H1 (cell line): ENCODE results near the gene FBXL17. TPM values are rescaled to one million over a fixed set of nuclear protein-coding genes. Genes with fewer than 3 reads are reported as not detected.

Source experiments
- CTCF ChIA-PET: fragments of 300-600 bp; sonication (Branson Sonifier 250); formaldehyde crosslinking; loops from one replicate; lab custom pipeline; 2021; ENCODE audit not compliant: partially characterized antibody; lab: Charles Lee
- POLR2A ChIA-PET: fragments of 300-600 bp; sonication (Branson Sonifier 250); formaldehyde crosslinking; loops from one replicate; lab custom pipeline; 2021; ENCODE audit warnings: inconsistent platforms; ENCODE audit not compliant: partially characterized antibody; lab: Charles Lee
- DNase-seq, 2 experiments: peaks; one replicate each; pipeline versions ENCODE4 v3.0.0 to v3.0.0-alpha.2; 2010 to 2022; ENCODE audit warnings: low spot score in 2 of 2, low read depth in 1 of 2, mixed read lengths in 1 of 2
- FAIRE-seq: peaks from 2 replicates; lab custom pipeline; 2011; peaks lifted over from hg19 to GRCh38; lab: Jason Lieb, UNC
- H2AFZ ChIP-seq: 2 replicates; pipeline ENCODE4 v1.8.1; 2012; ENCODE audit warnings: low read length, inconsistent platforms
- H2AK5ac ChIP-seq: 2 replicates; pipeline ENCODE4 v1.6.1; 2013; ENCODE audit warnings: low read depth, low read length
- H2BK120ac ChIP-seq: replicated peaks from 2 replicates; pipeline ENCODE3; 2013; ENCODE audit warnings: low read depth, low read length, inconsistent platforms
- H2BK12ac ChIP-seq: 2 replicates; pipeline ENCODE4 v1.6.1; 2013; ENCODE audit warnings: low read depth, low read length
- H2BK15ac ChIP-seq: 2 replicates; pipeline ENCODE4 v1.6.1; 2013; ENCODE audit warnings: low read length
- H2BK20ac ChIP-seq: 2 replicates; pipeline ENCODE4 v1.6.1; 2013; ENCODE audit warnings: low read length
- H2BK5ac ChIP-seq: 2 replicates; pipeline ENCODE4 v1.6.1; 2013; ENCODE audit warnings: low read depth, low read length
- H3K14ac ChIP-seq: 2 replicates; pipeline ENCODE4 v1.6.1; 2013; ENCODE audit warnings: inconsistent platforms; ENCODE audit not compliant: insufficient read length
- H3K18ac ChIP-seq: 2 replicates; pipeline ENCODE4 v1.6.1; 2013; ENCODE audit warnings: low read length; ENCODE audit errors: extremely low read depth
- H3K23ac ChIP-seq: 2 replicates; pipeline ENCODE4 v1.6.1; 2013; ENCODE audit warnings: inconsistent platforms; ENCODE audit not compliant: insufficient read length
- H3K23me2 ChIP-seq: 2 replicates; pipeline ENCODE4 v1.6.1; 2013; ENCODE audit warnings: low read depth, low read length
- H3K27ac ChIP-seq: 2 replicates; pipeline ENCODE4 v1.6.1; 2011; ENCODE audit warnings: low read depth, low read length, inconsistent platforms
- H3K27me3 ChIP-seq, 4 experiments: replicated peaks in 1 of 4; 1 replicate in 1 of 4; 2 replicates in 3 of 4; pipeline versions ENCODE4 v1.6.1 to v1.8.1; 2011 to 2013; ENCODE audit warnings: low read length in 3 of 4, mild to moderate bottlenecking in 3 of 4, inconsistent platforms in 2 of 4, mixed read lengths in 2 of 4, moderate library complexity in 1 of 4; ENCODE audit not compliant: control insufficient read depth in 3 of 4, insufficient read depth in 3 of 4; ENCODE audit errors: extremely low read depth in 1 of 4
- H3K36me3 ChIP-seq, 4 experiments: 2 replicates each; pipeline versions ENCODE4 v1.6.1 to v1.8.1; 2011 to 2013; ENCODE audit warnings: mild to moderate bottlenecking in 4 of 4, low read length in 3 of 4, moderate library complexity in 2 of 4, control low read depth in 1 of 4, inconsistent platforms in 1 of 4; ENCODE audit not compliant: insufficient read depth in 4 of 4, control insufficient read depth in 2 of 4
- H3K4ac ChIP-seq: replicated peaks from 2 replicates; pipeline ENCODE3; 2013; ENCODE audit warnings: low read length, low read depth, mixed read lengths, inconsistent platforms; ENCODE audit not compliant: insufficient read length
- H3K4me1 ChIP-seq, 4 experiments: replicated peaks in 1 of 4; 1 replicate in 1 of 4; 2 replicates in 3 of 4; pipeline versions ENCODE4 v1.6.1 to v1.8.1; 2011 to 2013; ENCODE audit warnings: low read length in 3 of 4, inconsistent platforms in 2 of 4, mixed read lengths in 1 of 4; ENCODE audit not compliant: insufficient read depth in 4 of 4, control insufficient read depth in 3 of 4
- H3K4me2 ChIP-seq, 2 experiments: 2 replicates each; pipeline versions ENCODE4 v1.6.1 to v1.8.1; 2011 to 2013; ENCODE audit warnings: low read depth in 2 of 2, low read length in 2 of 2, control low read depth in 1 of 2, inconsistent platforms in 1 of 2, mild to moderate bottlenecking in 1 of 2; ENCODE audit not compliant: insufficient read depth in 1 of 2
- H3K4me3 ChIP-seq, 4 experiments: fragments of 200-600, 300-600 bp in 1 of 4; sonication (generic), shearing (Covaris generic), sonication (Bioruptor Twin) in 1 of 4; 2 replicates each; pipeline versions ENCODE4 v1.5.1 to v1.8.1; 2011 to 2016; ENCODE audit warnings: low read length in 4 of 4, low read depth in 3 of 4, control low read depth in 2 of 4, inconsistent platforms in 2 of 4, mild to moderate bottlenecking in 2 of 4, mixed read lengths in 1 of 4, moderate library complexity in 1 of 4; ENCODE audit not compliant: insufficient read depth in 2 of 4; ENCODE audit errors: extremely low read depth in 1 of 4
- H3K56ac ChIP-seq: replicated peaks from 2 replicates; pipeline ENCODE3; 2013; ENCODE audit warnings: low read depth, mild to moderate bottlenecking, mixed read lengths, low read length, inconsistent platforms; ENCODE audit not compliant: insufficient read length
- H3K79me1 ChIP-seq: 2 replicates; pipeline ENCODE4 v1.6.1; 2013; ENCODE audit warnings: low read depth, low read length, control low read depth
- H3K79me2 ChIP-seq, 2 experiments: 2 replicates each; pipeline versions ENCODE4 v1.6.1 to v1.8.1; 2012 to 2013; ENCODE audit warnings: low read length in 2 of 2, mild to moderate bottlenecking in 2 of 2, inconsistent platforms in 1 of 2; ENCODE audit not compliant: insufficient read depth in 2 of 2, control insufficient read depth in 1 of 2
- H3K9ac ChIP-seq, 4 experiments: replicated peaks in 1 of 4; 1 replicate in 1 of 4; 2 replicates in 3 of 4; pipeline versions ENCODE4 v1.6.1 to v1.8.1; 2011 to 2013; ENCODE audit warnings: low read depth in 3 of 4, low read length in 3 of 4, control low read depth in 2 of 4, mild to moderate bottlenecking in 2 of 4, moderate library complexity in 2 of 4, inconsistent platforms in 1 of 4; ENCODE audit errors: extremely low read depth in 1 of 4
- H3K9me3 ChIP-seq, 2 experiments: 2 replicates each; pipeline versions ENCODE4 v1.6.1 to v1.8.1; 2012 to 2013; ENCODE audit warnings: mild to moderate bottlenecking in 2 of 2, moderate library complexity in 2 of 2, control low read depth in 1 of 2, inconsistent platforms in 1 of 2, low read depth in 1 of 2, low read length in 1 of 2, mixed read lengths in 1 of 2; ENCODE audit not compliant: insufficient read depth in 2 of 2
- H4K20me1 ChIP-seq, 2 experiments: replicated peaks in 1 of 2; 2 replicates each; pipeline versions ENCODE3 to v1.8.1; 2011 to 2013; ENCODE audit warnings: inconsistent platforms in 2 of 2, low read length in 2 of 2, mild to moderate bottlenecking in 1 of 2; ENCODE audit not compliant: insufficient read depth in 2 of 2, control insufficient read depth in 1 of 2
- H4K5ac ChIP-seq: 2 replicates; pipeline ENCODE4 v1.6.1; 2013; ENCODE audit warnings: low read length, low read depth, mixed read lengths, inconsistent platforms; ENCODE audit not compliant: insufficient read length
- H4K8ac ChIP-seq: 2 replicates; pipeline ENCODE4 v1.8.0; 2013; ENCODE audit warnings: mild to moderate bottlenecking, moderate library complexity, low read length, inconsistent platforms; ENCODE audit not compliant: insufficient read depth; ENCODE audit errors: extremely low read depth
- H4K91ac ChIP-seq: replicated peaks from 2 replicates; pipeline ENCODE3; 2013; ENCODE audit warnings: low read length, mixed read lengths, inconsistent platforms; ENCODE audit not compliant: insufficient read length
- CBX5 ChIP-seq: fragments of 300-800, 300-1000 bp; sonication (generic); IDR thresholded peaks from 2 replicates; pipeline ENCODE4 v1.7.1; 2016; ENCODE audit warnings: antibody characterized with exemption, low read length, low read depth
- CBX8 ChIP-seq: fragments of 300-800, 300-1000 bp; sonication (generic); IDR thresholded peaks from 2 replicates; pipeline ENCODE4 v1.7.1; 2016; ENCODE audit warnings: low read depth, low read length, borderline replicate concordance
- EGR1 ChIP-seq: IDR thresholded peaks from 2 replicates; pipeline ENCODE4 v1.6.1; 2011; ENCODE audit warnings: low read depth, low read length, borderline replicate concordance
- MAFK ChIP-seq: IDR thresholded peaks from 2 replicates; pipeline ENCODE4 v1.6.1; 2012; ENCODE audit warnings: low read depth, mild to moderate bottlenecking, improper control_type of control experiment, low read length
- RAD21 ChIP-seq, 2 experiments: IDR thresholded peaks in 1 of 2; conservative IDR thresholded peaks in 1 of 2; 2 replicates each; pipeline ENCODE4 v1.6.1; 2011; ENCODE audit warnings: low read depth in 2 of 2, low read length in 2 of 2, improper control_type of control experiment in 1 of 2, inconsistent platforms in 1 of 2, mild to moderate bottlenecking in 1 of 2, moderate library complexity in 1 of 2
- SUZ12 ChIP-seq: fragments of 200-600 bp; sonication (generic); IDR thresholded peaks from 2 replicates; pipeline ENCODE4 v1.6.1; 2012; ENCODE audit warnings: mild to moderate bottlenecking, inconsistent platforms, low read length, moderate library complexity, mixed read lengths
- polyA plus RNA-seq, 7 experiments: library from polyadenylated mRNA; depleted of rRNA in 3 of 7; stranded (reverse) in 5 of 7; unstranded in 2 of 7; fragments of >200 nt in 5 of 7; fragments of 200-250 nt in 2 of 7; gene quantifications; 1 replicate in 5 of 7; 2 replicates in 1 of 7; 4 replicates in 1 of 7; pipeline versions ENCODE4 v1.2.1 to v1.2.3, GENCODE V29; 2011 to 2013; ENCODE audit warnings: missing spikeins in 2 of 7, mixed read lengths in 2 of 7
- total RNA-seq: library from RNA; stranded (reverse); fragmentation: NEBNext Ultra II Directional; extraction: Animal tissue kit (Norgen Biotek cat#: 25700); gene quantifications from 2 replicates; pipeline ENCODE4 v1.2.1, GENCODE V29; 2021

FBXL17 gene
- total and polyA plus RNA-seq, 2 of the 8 experiments (the other 6 are each of a cell fraction or from before 2014, with no cell fraction given), result 0.35 to 4.3 TPM

DNA sequence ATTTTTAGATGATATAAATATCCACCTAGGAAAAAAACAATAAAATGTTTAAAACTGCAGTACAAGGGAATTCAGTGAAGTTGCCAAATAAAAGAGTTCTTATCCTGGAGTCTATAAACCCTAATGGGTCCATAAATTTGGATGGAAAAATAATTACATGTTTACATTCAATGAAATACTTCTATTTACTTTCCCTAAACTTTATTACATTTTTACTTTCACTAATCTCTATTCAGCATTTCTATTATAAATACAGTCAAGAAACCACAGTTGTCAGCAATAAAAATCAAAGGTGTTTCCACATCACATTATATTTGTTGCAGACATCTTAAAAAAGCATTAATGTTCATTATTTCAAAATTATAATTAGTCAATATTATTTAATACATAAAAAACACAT is 118.6 kb downstream of the FBXL17 start:
- H3K4me3 ChIP-seq, result no peak overlapping the region
- DNase-seq, result no peak
- H4K20me1 ChIP-seq, result no peaks in the 10 kb centered on the region
- no peak overlapping the region for H2BK20ac ChIP-seq
- H3K36me3 ChIP-seq, result no peaks in the 10 kb centered on the region
- no peak for FAIRE-seq
- H3K9ac ChIP-seq, result no peak overlapping the region
- H2BK12ac ChIP-seq, result no peak overlapping the region
- no peak overlapping the region for H4K5ac ChIP-seq
- H3K23ac ChIP-seq, result no peak overlapping the region
- H3K18ac ChIP-seq, result no peak overlapping the region
- no peaks in the 10 kb centered on the region for H3K79me2 ChIP-seq
- no peaks in the 10 kb centered on the region for H3K9me3 ChIP-seq
- H3K4me2 ChIP-seq, result no peak overlapping the region
- no peak overlapping the region for H2AFZ ChIP-seq
- H3K27me3 ChIP-seq, result no peaks in the 10 kb centered on the region
- H3K79me1 ChIP-seq, result no peaks in the 10 kb centered on the region
- H3K14ac ChIP-seq, result no peak overlapping the region
- H2BK5ac ChIP-seq, result no peak overlapping the region
- H2AK5ac ChIP-seq, result no peak overlapping the region
- H3K27ac ChIP-seq, result no peak overlapping the region
- CTCF ChIA-PET, result interaction anchor here (1.3 to 4.4 kb wide), 2 partner anchors 8 to 21 kb away, joined by 3 to 27 read pairs; no protein-coding TSS in a partner anchor
- no peak overlapping the region for H3K56ac ChIP-seq
- H2BK120ac ChIP-seq, result no peak overlapping the region
- TF ChIP-seq CBX8 (no peak), CBX5 (no peak), MAFK (no peak), SUZ12 (no peak), RAD21 (IDR thresholded peaks at IDR 0.05 in 1 of 2, conservative IDR thresholded peaks at IDR 0.05 in 1 of 2; ENCODE audit: low read depth in 2 of 2, low read length in 2 of 2) (no peak), EGR1 (no peak)
- no peak overlapping the region for H4K8ac ChIP-seq
- peaks cover 0 to 2% (median 0%) of the 10 kb centered on the region in 4 experiments; a peak in 2 of 7 replicates for H3K4me1 ChIP-seq
- H3K23me2 ChIP-seq, result no peaks in the 10 kb centered on the region
- no peak overlapping the region for H2BK15ac ChIP-seq
- POLR2A ChIA-PET, result no interaction called here
- no peak overlapping the region for H3K4ac ChIP-seq
- H4K91ac ChIP-seq, result no peak overlapping the region
